Suppressor macrophage treated with lipopolysaccharide for 1 hour (primary cell): ENCODE measurements around the gene SLC2A9.
A peak's percentile ranks its signal among the peaks of the same experiment; 100 is the strongest.
"Not testable (repeated sequence)": the region's sequence is repeated elsewhere in the genome, so short reads cannot be mapped to it uniquely, and the experiment has no call there.

ENCODE experiments used
- DNase-seq, 3 donors: peaks; one replicate each; pipeline ENCODE4 v3.0.0-alpha.2; 2020 to 2022

The SLC2A9 gene

GRCh38 chr4:9994246-9994847 is 26.9 kb downstream of the SLC2A9 start:
- no peak for DNase-seq

GRCh38 chr4:9989918-9990635 is 31.2 kb downstream of the SLC2A9 start:
- DNase-seq = peak in 2 of 3 donors; percentile 29 to 36

GRCh38 chr4:9988933-9989332 is 32.4 kb downstream of the SLC2A9 start:
- no peak for DNase-seq

GRCh38 chr4:9988363-9988749 is 32.9 kb downstream of the SLC2A9 start:
- peak; percentile 22 to 39 (median 26) for DNase-seq

- DNase-seq = peak in 2 of 3 donors; percentile 20 to 27
These were observed 33.4 kb downstream of the SLC2A9 start for GRCh38 chr4:9987749-9988362.

GRCh38 chr4:9984621-9985020 is 36.7 kb downstream of the SLC2A9 start:
- no peak for DNase-seq

GRCh38 chr4:9983211-9983610 is 38.1 kb downstream of the SLC2A9 start:
- no peak for DNase-seq

- not testable (repeated sequence) for DNase-seq
These were observed 39.4 kb downstream of the SLC2A9 start for GRCh38 chr4:9981899-9982298.

GRCh38 chr4:9980898-9981297 is 40.4 kb downstream of the SLC2A9 start:
- DNase-seq = no peak

GRCh38 chr4:9979101-9979701 is 42.1 kb downstream of the SLC2A9 start:
- DNase-seq = no peak

GRCh38 chr4:9977518-9978031 is 43.7 kb downstream of the SLC2A9 start:
- DNase-seq = no peak

- no peak for DNase-seq
These were observed 44.5 kb downstream of the SLC2A9 start for GRCh38 chr4:9976781-9977180.

GRCh38 chr4:9976293-9976692 is 45.0 kb downstream of the SLC2A9 start:
- DNase-seq = no peak

- DNase-seq = no peak
These were observed 49.6 kb downstream of the SLC2A9 start for GRCh38 chr4:9971711-9972110.

GRCh38 chr4:9970399-9971011 is 50.8 kb downstream of the SLC2A9 start:
- DNase-seq = no peak

- no peak for DNase-seq
These were observed 51.5 kb downstream of the SLC2A9 start for GRCh38 chr4:9969526-9970398.

GRCh38 chr4:9968472-9968871 is 52.8 kb downstream of the SLC2A9 start:
- DNase-seq = no peak

GRCh38 chr4:9964879-9965278 is 56.4 kb downstream of the SLC2A9 start:
- no peak for DNase-seq

- DNase-seq = no peak
These were observed 58.0 kb downstream of the SLC2A9 start for GRCh38 chr4:9963328-9963727.

GRCh38 chr4:9962611-9963314 is 58.5 kb downstream of the SLC2A9 start:
- DNase-seq = peak in 2 of 3 donors; percentile 17 to 39

- no peak for DNase-seq
These were observed 66.8 kb downstream of the SLC2A9 start for GRCh38 chr4:9954468-9954867.
